HepG2 (cell line): ENCODE results near the gene COX7C. TPM values are rescaled to one million over a fixed set of nuclear protein-coding genes. Genes with fewer than 3 reads are reported as not detected.

Experiments
- BRCA1 ChIP-seq: sonication (generic); formaldehyde crosslinking; IDR thresholded peaks from 2 replicates; pipeline ENCODE4 v1.4.0; 2020; ENCODE audit warnings: missing genetic modification reagents
- CEBPG ChIP-seq: IDR thresholded peaks from 2 replicates; pipeline ENCODE4 v1.6.1; 2016
- CHCHD3 ChIP-seq: sonication (generic); formaldehyde crosslinking; IDR thresholded peaks from 2 replicates; pipeline ENCODE4 v1.8.0; 2022; ENCODE audit warnings: mild to moderate bottlenecking, missing genetic modification reagents, moderate library complexity
- HCFC1 ChIP-seq: fragments of 150-350 bp; IDR thresholded peaks from 2 replicates; pipeline ENCODE4 v1.6.1; 2014; ENCODE audit warnings: low read depth, low read length
- HDAC2 ChIP-seq: sonication (generic); formaldehyde crosslinking; IDR thresholded peaks from 2 replicates; pipeline ENCODE4 v1.4.0; 2020; ENCODE audit warnings: missing genetic modification reagents
- HIVEP1 ChIP-seq: sonication (generic); formaldehyde crosslinking; IDR thresholded peaks from 2 replicates; pipeline ENCODE4 v1.4.0; 2020; ENCODE audit warnings: mild to moderate bottlenecking, missing genetic modification reagents
- KDM1A ChIP-seq: IDR thresholded peaks from 2 replicates; pipeline ENCODE4 v1.6.1; 2016; ENCODE audit warnings: missing compliant biosample characterization
- MBD4 ChIP-seq: IDR thresholded peaks from 2 replicates; pipeline ENCODE4 v1.6.1; 2012; ENCODE audit warnings: low read length, inconsistent platforms, borderline replicate concordance
- MIER2 ChIP-seq: IDR thresholded peaks from 2 replicates; pipeline ENCODE4 v1.6.1; 2016; ENCODE audit warnings: missing biosample characterization, missing genetic modification reagents
- PAWR ChIP-seq: sonication (generic); formaldehyde crosslinking; IDR thresholded peaks from 2 replicates; pipeline ENCODE4 v1.4.0; 2020; ENCODE audit warnings: missing genetic modification reagents, mild to moderate bottlenecking, borderline replicate concordance
- PTBP1 ChIP-seq: fragments of 200-400 bp; formaldehyde crosslinking; IDR thresholded peaks from 2 replicates; pipeline ENCODE4 v1.6.1; 2018; ENCODE audit warnings: low read length, low read depth; ENCODE audit not compliant: poor library complexity, severe bottlenecking
- RXRA ChIP-seq: sonication (generic); formaldehyde crosslinking; IDR thresholded peaks from 2 replicates; pipeline ENCODE4 v1.5.1; 2020; ENCODE audit warnings: missing genetic modification reagents
- SAP130 ChIP-seq: IDR thresholded peaks from 2 replicates; pipeline ENCODE4 v1.6.1; 2016; ENCODE audit warnings: low read depth
- SOX13 ChIP-seq, 3 experiments: fragments of 450-650 bp in 1 of 3; sonication (generic) in 1 of 3; formaldehyde crosslinking in 1 of 3; IDR thresholded peaks in 2 of 3; conservative IDR thresholded peaks in 1 of 3; 2 replicates each; pipeline versions ENCODE4 v1.5.0 to v1.6.1; 2016 to 2020; ENCODE audit warnings: antibody characterized with exemption in 1 of 3, mild to moderate bottlenecking in 1 of 3, missing compliant biosample characterization in 1 of 3, missing genetic modification reagents in 1 of 3, moderate library complexity in 1 of 3
- SOX6 ChIP-seq, 2 experiments: fragments of 450-650 bp in 1 of 2; sonication (generic) in 1 of 2; formaldehyde crosslinking in 1 of 2; IDR thresholded peaks; 2 replicates each; pipeline versions ENCODE4 v1.4.0 to v1.6.1; 2017 to 2020; ENCODE audit warnings: antibody characterized with exemption in 1 of 2, mild to moderate bottlenecking in 1 of 2, missing genetic modification reagents in 1 of 2
- SRSF4 ChIP-seq: fragments of 200-400 bp; formaldehyde crosslinking; IDR thresholded peaks from one replicate; pipeline ENCODE4 v1.6.1; 2018; ENCODE audit warnings: mild to moderate bottlenecking, low read depth, low read length, moderate library complexity; ENCODE audit not compliant: poor library complexity, severe bottlenecking
- ZNF335 ChIP-seq: sonication (generic); formaldehyde crosslinking; IDR thresholded peaks from 2 replicates; pipeline ENCODE4 v1.4.0; 2020; ENCODE audit warnings: missing genetic modification reagents
- ZNF367 ChIP-seq: sonication (generic); formaldehyde crosslinking; IDR thresholded peaks from 2 replicates; pipeline ENCODE4 v1.4.0; 2020; ENCODE audit warnings: missing genetic modification reagents, borderline replicate concordance
- ZNF484 ChIP-seq: sonication (generic); formaldehyde crosslinking; IDR thresholded peaks from 2 replicates; pipeline ENCODE4 v1.5.1; 2020; ENCODE audit warnings: mild to moderate bottlenecking, low read depth, missing genetic modification reagents, borderline replicate concordance
- ZNF607 ChIP-seq: sonication (generic); formaldehyde crosslinking; IDR thresholded peaks from 2 replicates; pipeline ENCODE4 v1.5.1; 2020; ENCODE audit warnings: missing genetic modification reagents, mild to moderate bottlenecking, borderline replicate concordance
- ZNF766 ChIP-seq: sonication (generic); formaldehyde crosslinking; IDR thresholded peaks from 2 replicates; pipeline ENCODE4 v1.5.0; 2020; ENCODE audit warnings: missing genetic modification reagents, borderline replicate concordance
- polyA plus RNA-seq, 8 experiments: library from polyadenylated mRNA; depleted of rRNA in 3 of 8; stranded (reverse) in 7 of 8; unstranded in 1 of 8; fragments of >200 nt; fragmentation: Illumina TruSeq in 4 of 8; extraction: Trizol in 4 of 8; gene quantifications; 2 replicates each; pipeline versions ENCODE4 v1.2.1 to v1.2.3, GENCODE V29; 2011 to 2016; ENCODE audit warnings: low read depth in 4 of 8, missing spikeins in 1 of 8, mixed read lengths in 1 of 8; ENCODE audit not compliant: insufficient read depth in 1 of 8
- total RNA-seq, 5 experiments: library from RNA; depleted of rRNA; stranded (reverse); fragments of >200 nt; fragmentation: Illumina TruSeq; extraction: Trizol; gene quantifications; 2 replicates each; pipeline ENCODE4 v1.2.3, GENCODE V29; 2016; ENCODE audit warnings: low read depth in 1 of 5
- TF ChIP-seq, protein P1 (sequence below): sonication (generic); formaldehyde crosslinking; IDR thresholded peaks from 2 replicates; pipeline ENCODE4 v1.5.1; 2020; ENCODE audit warnings: mild to moderate bottlenecking, missing genetic modification reagents, moderate library complexity
- TF ChIP-seq, protein P2 (sequence below): sonication (generic); formaldehyde crosslinking; IDR thresholded peaks from 2 replicates; pipeline ENCODE4 v1.9.0; 2021; ENCODE audit warnings: missing genetic modification reagents, borderline replicate concordance

COX7C gene
- total and polyA plus RNA-seq, 2 of the 13 experiments (the other 11 are each of a cell fraction or from before 2014, with no cell fraction given), result 538 to 635 TPM

GRCh38 chr5:86617756-86618576 is at the start of gene COX7C (continued):
- TF ChIP-seq SOX13 (IDR thresholded peaks at IDR 0.05) (0 out of 2 replicates have a peak, but pooled peaks have one; percentile 19), SOX13 (CRISPR knock-in tag; conservative IDR thresholded peaks at IDR 0.05 in 1 of 2, IDR thresholded peaks at IDR 0.05 in 1 of 2) (no peak), SOX6 (IDR thresholded peaks at IDR 0.05) (no peak), SOX6 (CRISPR knock-in tag; IDR thresholded peaks at IDR 0.05) (peak; percentile 50; the same call in 1 of the 2 replicates), CHCHD3 (CRISPR knock-in tag) (no peak), CEBPG (CRISPR knock-in tag) (peak; percentile 29), KDM1A (CRISPR knock-in tag) (no peak), HCFC1 (peak; percentile 98), RXRA (CRISPR knock-in tag) (peak; percentile 58), BRCA1 (CRISPR knock-in tag) (no peak), PAWR (CRISPR knock-in tag) (0 out of 2 replicates have a peak, but pooled peaks have one; percentile 52), MIER2 (CRISPR knock-in tag) (no peak), HDAC2 (CRISPR knock-in tag) (no peak), ZNF607 (CRISPR knock-in tag) (peak; percentile 61), ZNF484 (CRISPR knock-in tag) (no peak), ZNF766 (CRISPR knock-in tag) (no peak), PTBP1 (no peak), ZNF335 (CRISPR knock-in tag) (peak; percentile 75; the same call in 1 of the 2 replicates), ZNF367 (CRISPR knock-in tag) (no peak), HIVEP1 (CRISPR knock-in tag) (0 out of 2 replicates have a peak, but pooled peaks have one; percentile 34), SAP130 (CRISPR knock-in tag) (peak; percentile 76), MBD4 (no peak), SRSF4 (no peak)
- TF ChIP-seq, protein P1, sequence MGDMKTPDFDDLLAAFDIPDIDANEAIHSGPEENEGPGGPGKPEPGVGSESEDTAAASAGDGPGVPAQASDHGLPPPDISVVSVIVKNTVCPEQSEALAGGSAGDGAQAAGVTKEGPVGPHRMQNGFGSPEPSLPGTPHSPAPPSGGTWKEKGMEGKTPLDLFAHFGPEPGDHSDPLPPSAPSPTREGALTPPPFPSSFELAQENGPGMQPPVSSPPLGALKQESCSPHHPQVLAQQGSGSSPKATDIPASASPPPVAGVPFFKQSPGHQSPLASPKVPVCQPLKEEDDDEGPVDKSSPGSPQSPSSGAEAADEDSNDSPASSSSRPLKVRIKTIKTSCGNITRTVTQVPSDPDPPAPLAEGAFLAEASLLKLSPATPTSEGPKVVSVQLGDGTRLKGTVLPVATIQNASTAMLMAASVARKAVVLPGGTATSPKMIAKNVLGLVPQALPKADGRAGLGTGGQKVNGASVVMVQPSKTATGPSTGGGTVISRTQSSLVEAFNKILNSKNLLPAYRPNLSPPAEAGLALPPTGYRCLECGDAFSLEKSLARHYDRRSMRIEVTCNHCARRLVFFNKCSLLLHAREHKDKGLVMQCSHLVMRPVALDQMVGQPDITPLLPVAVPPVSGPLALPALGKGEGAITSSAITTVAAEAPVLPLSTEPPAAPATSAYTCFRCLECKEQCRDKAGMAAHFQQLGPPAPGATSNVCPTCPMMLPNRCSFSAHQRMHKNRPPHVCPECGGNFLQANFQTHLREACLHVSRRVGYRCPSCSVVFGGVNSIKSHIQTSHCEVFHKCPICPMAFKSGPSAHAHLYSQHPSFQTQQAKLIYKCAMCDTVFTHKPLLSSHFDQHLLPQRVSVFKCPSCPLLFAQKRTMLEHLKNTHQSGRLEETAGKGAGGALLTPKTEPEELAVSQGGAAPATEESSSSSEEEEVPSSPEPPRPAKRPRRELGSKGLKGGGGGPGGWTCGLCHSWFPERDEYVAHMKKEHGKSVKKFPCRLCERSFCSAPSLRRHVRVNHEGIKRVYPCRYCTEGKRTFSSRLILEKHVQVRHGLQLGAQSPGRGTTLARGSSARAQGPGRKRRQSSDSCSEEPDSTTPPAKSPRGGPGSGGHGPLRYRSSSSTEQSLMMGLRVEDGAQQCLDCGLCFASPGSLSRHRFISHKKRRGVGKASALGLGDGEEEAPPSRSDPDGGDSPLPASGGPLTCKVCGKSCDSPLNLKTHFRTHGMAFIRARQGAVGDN (CRISPR knock-in tag), result peak; percentile 76
- TF ChIP-seq, protein P2, sequence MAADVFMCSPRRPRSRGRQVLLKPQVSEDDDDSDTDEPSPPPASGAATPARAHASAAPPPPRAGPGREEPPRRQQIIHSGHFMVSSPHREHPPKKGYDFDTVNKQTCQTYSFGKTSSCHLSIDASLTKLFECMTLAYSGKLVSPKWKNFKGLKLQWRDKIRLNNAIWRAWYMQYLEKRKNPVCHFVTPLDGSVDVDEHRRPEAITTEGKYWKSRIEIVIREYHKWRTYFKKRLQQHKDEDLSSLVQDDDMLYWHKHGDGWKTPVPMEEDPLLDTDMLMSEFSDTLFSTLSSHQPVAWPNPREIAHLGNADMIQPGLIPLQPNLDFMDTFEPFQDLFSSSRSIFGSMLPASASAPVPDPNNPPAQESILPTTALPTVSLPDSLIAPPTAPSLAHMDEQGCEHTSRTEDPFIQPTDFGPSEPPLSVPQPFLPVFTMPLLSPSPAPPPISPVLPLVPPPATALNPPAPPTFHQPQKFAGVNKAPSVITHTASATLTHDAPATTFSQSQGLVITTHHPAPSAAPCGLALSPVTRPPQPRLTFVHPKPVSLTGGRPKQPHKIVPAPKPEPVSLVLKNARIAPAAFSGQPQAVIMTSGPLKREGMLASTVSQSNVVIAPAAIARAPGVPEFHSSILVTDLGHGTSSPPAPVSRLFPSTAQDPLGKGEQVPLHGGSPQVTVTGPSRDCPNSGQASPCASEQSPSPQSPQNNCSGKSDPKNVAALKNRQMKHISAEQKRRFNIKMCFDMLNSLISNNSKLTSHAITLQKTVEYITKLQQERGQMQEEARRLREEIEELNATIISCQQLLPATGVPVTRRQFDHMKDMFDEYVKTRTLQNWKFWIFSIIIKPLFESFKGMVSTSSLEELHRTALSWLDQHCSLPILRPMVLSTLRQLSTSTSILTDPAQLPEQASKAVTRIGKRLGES (CRISPR knock-in tag), result no peak
